Heart left ventricle (tissue), 13 donors: ENCODE data around the gene SEZ6L2.

ENCODE experiments used
- CTCF ChIP-seq, 12 donors: fragments of 200-600 bp; sonication (generic) in 4 of 12; IDR thresholded peaks; one replicate each; pipeline versions ENCODE4 v1.5.0 to v1.8.0; 2018 to 2022; ENCODE audit warnings: antibody characterized with exemption in 12 of 12, mild to moderate bottlenecking in 5 of 12
- POLR2A ChIP-seq, 2 donors: fragments of 450-650 bp; IDR thresholded peaks; one replicate each; pipeline ENCODE4 v1.6.1; 2017; ENCODE audit warnings: antibody characterized with exemption in 2 of 2, mild to moderate bottlenecking in 2 of 2, moderate library complexity in 2 of 2
- donor health status: ischemic (EF 13 %, LVEDD 7.1; RV severe dilation, severe dysfunction).
- donor health status: DM: no; HTN: yes; CAD: no.
- donor health status: DM: no; HTN: no; CAD: no.
- donor health status: ischemic (EF 25% LVEDD 6.9; RV normal size, moderate dysfunction).
- donor health status: ischemic (EF 25% LVEDD 5.7; RV mildly dilated, moderate dysfunction).
- donor health status: ischemic (EF 35%, LVEDD 5.7; RV mildly dilated, moderate dysfunction).
- donor health status: nonischemic (EF 11% LVEDD 7.7; RV severe dilation, severe dysfunction).
- donor health status: DM: yes; HTN: yes; CAD: no.
- donor health status: PGD.
- donor health status: ischemic (EF 29% LVEDD 5.4; RV normal size, mild dysfunction).
- donor health status: nonischemic (EF 23%, LVEDD 6.1; RV moderate dilation, normal function).

DNA sequence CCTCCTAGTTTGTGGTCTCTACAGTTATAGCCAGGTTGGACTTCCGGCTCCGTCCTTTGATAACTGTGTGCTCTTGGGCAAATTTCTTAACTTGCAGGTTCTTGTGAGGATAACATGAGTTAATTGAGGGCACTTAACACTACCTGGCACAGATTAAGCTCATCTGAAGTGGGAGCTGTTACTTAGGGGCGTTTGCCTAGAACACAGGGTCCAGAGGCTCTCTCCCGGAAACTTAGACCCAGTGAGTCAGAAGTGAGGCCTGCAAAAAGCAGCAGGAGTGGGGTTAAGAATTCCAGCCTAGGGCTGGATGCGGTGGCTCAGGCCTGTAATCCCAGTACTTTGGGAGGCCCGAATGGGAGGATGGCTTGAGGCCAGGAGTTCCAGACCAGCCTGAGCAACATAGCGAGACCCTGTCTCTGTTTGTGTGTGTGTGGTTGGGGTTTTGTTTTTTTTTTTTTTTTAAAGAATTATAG is 77.7 kb downstream of the SEZ6L2 start:
- TF ChIP-seq CTCF (IDR thresholded peaks at IDR 0.05) (no peak), POLR2A (IDR thresholded peaks at IDR 0.05) (no peak)
